Spleen (tissue), 11 donors: ENCODE measurements around the gene PPFIA1. TPM values are rescaled to one million over a fixed set of nuclear protein-coding genes. Genes with fewer than 3 reads are reported as not detected.

Experiments
- DNase-seq: peaks from one replicate; pipeline ENCODE4 v3.0.0-alpha.2; 2020
- H3K27ac ChIP-seq, 8 donors: fragments of 200-600 bp; sonication (generic) in 7 of 8; 1 replicate in 4 of 8; 2 replicates in 4 of 8; pipeline versions ENCODE4 v1.5.0 to v1.8.0; 2016 to 2021; ENCODE audit warnings: inconsistent platforms in 4 of 8, mild to moderate bottlenecking in 4 of 8, moderate library complexity in 1 of 8
- H3K27me3 ChIP-seq, 7 donors: fragments of 200-600 bp; sonication (generic) in 6 of 7; replicated peaks in 1 of 7; 1 replicate in 4 of 7; 2 replicates in 3 of 7; pipeline versions ENCODE4 v1.5.0 to v1.8.0; 2016 to 2021; ENCODE audit warnings: inconsistent platforms in 3 of 7, mild to moderate bottlenecking in 1 of 7
- H3K36me3 ChIP-seq, 6 donors: fragments of 200-600 bp; sonication (generic) in 5 of 6; 1 replicate in 4 of 6; 2 replicates in 2 of 6; pipeline versions ENCODE4 v1.5.0 to v1.8.0; 2016 to 2021; ENCODE audit warnings: inconsistent platforms in 2 of 6
- H3K4me1 ChIP-seq, 6 donors: fragments of 200-600 bp; sonication (generic) in 5 of 6; 1 replicate in 3 of 6; 2 replicates in 3 of 6; pipeline versions ENCODE4 v1.5.0 to v1.8.0; 2016 to 2021; ENCODE audit warnings: inconsistent platforms in 3 of 6
- H3K4me3 ChIP-seq, 8 donors: fragments of 200-600 bp; sonication (generic) in 7 of 8; 1 replicate in 4 of 8; 2 replicates in 4 of 8; pipeline versions ENCODE4 v1.5.0 to v1.8.0; 2016 to 2021; ENCODE audit warnings: inconsistent platforms in 4 of 8, mild to moderate bottlenecking in 4 of 8, moderate library complexity in 2 of 8
- H3K9me3 ChIP-seq, 8 donors: fragments of 200-600 bp; sonication (generic) in 7 of 8; 1 replicate in 4 of 8; 2 replicates in 4 of 8; pipeline versions ENCODE4 v1.5.0 to v1.8.0; 2016 to 2021; ENCODE audit warnings: inconsistent platforms in 4 of 8
- POLR2A ChIP-seq, 3 donors: fragments of 450-650 bp; IDR thresholded peaks; one replicate each; pipeline ENCODE4 v1.5.1; 2017; ENCODE audit warnings: antibody characterized with exemption in 3 of 3, mild to moderate bottlenecking in 1 of 3
- POLR2AphosphoS5 ChIP-seq, 3 donors: sonication (generic); formaldehyde crosslinking; IDR thresholded peaks; one replicate each; pipeline ENCODE4 v1.5.1; 2017; ENCODE audit warnings: antibody characterized with exemption in 3 of 3
- WGBS, 5 donors: extraction: QIAGEN DNeasy Blood & Tissue Kit in 3 of 5; methylation state at CpG; one replicate each; pipeline versions ENCODE4 v1.1.5 to v1.1.7; 2013 to 2018; 5-methylcytosine and 5-hydroxymethylcytosine counted together
- intact Hi-C: fragments of 100-400 bp; cut with DNase I; formaldehyde crosslinking; loops from one replicate; pipeline ENCODE4 v1.15.0; 2023; ENCODE audit warnings: low total_unique reads
- polyA plus RNA-seq, 3 donors: library from polyadenylated mRNA; stranded (reverse); fragments of 200-250 nt; gene quantifications; one replicate each; pipeline ENCODE4 v1.2.1, GENCODE V29; 2013
- total RNA-seq, 7 donors: library from RNA; depleted of rRNA in 3 of 7; stranded (reverse); fragments of >200 nt in 3 of 7; fragmentation: NEBNext Ultra II Directional in 4 of 7; extraction: Animal tissue kit (Norgen Biotek cat#: 25700) in 4 of 7; gene quantifications; one replicate each; pipeline versions ENCODE4 v1.1.0 to v1.2.1, GENCODE V29; 2016 to 2021
- TF ChIP-seq, protein P1 (sequence below), 11 experiments: fragments of 200-600 bp in 7 of 11; fragments of 450-650 bp in 4 of 11; sonication (generic) in 4 of 11; IDR thresholded peaks in 8 of 11; conservative IDR thresholded peaks in 3 of 11; 1 replicate in 7 of 11; 2 replicates in 4 of 11; pipeline versions ENCODE4 v1.4.0 to v1.8.0; 2016 to 2021; ENCODE audit warnings: antibody characterized with exemption in 11 of 11, inconsistent platforms in 4 of 11, mild to moderate bottlenecking in 1 of 11
- donor health status: healthy with polysubstance abuse.
- donor health status: DM: no; HTN: no; CAD: no; lungs with moderate emphysema.
- donor health status: DM: no; HTN: no; CAD: no.
- donor health status: Bipolar disorder and iron deficiency.
- donor health status: healthy.
- donor health status: DM: no; HTN: no; CAD: no.
- donor health status: DM: yes; HTN: yes; CAD: no.

The PPFIA1 gene
- total and polyA plus RNA-seq, 10 donors, result 7.6 to 73.5 (median 55.0) TPM

DNA sequence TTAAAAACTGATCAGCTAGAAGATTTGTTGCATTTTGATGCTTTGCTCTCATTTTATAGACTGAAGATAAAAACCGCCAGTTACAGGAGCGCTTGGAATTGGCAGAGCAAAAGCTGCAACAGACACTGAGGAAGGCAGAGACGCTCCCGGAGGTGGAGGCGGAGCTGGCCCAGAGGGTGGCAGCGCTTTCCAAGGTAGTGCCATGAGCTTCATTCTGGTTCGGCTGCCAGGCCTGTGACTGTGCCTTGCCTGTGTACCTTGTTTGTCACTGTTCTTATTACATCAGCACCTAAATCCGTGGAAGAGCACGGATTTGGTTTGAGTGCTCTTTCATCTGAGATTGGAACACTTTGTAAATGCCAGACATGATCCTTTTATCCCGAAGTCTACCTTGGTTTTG, 61.4 kb downstream of the PPFIA1 start:
- Histone ChIP-seq H3K27ac (no peak overlapping the region), H3K36me3 (peaks cover 8 to 100% (median 92%) of the 10 kb centered on the region in 6 donors), H3K4me3 (no peak overlapping the region), H3K9me3 (no peaks in the 10 kb centered on the region), H3K27me3 (no peaks in the 10 kb centered on the region), H3K4me1 (peaks cover 0 to 10% (median 4%) of the 10 kb centered on the region in 6 donors)
- DNase-seq, result no peak
- TF ChIP-seq POLR2AphosphoS5 (IDR thresholded peaks at IDR 0.05) (no peak), POLR2A (IDR thresholded peaks at IDR 0.05) (no peak)
- TF ChIP-seq, protein P1, sequence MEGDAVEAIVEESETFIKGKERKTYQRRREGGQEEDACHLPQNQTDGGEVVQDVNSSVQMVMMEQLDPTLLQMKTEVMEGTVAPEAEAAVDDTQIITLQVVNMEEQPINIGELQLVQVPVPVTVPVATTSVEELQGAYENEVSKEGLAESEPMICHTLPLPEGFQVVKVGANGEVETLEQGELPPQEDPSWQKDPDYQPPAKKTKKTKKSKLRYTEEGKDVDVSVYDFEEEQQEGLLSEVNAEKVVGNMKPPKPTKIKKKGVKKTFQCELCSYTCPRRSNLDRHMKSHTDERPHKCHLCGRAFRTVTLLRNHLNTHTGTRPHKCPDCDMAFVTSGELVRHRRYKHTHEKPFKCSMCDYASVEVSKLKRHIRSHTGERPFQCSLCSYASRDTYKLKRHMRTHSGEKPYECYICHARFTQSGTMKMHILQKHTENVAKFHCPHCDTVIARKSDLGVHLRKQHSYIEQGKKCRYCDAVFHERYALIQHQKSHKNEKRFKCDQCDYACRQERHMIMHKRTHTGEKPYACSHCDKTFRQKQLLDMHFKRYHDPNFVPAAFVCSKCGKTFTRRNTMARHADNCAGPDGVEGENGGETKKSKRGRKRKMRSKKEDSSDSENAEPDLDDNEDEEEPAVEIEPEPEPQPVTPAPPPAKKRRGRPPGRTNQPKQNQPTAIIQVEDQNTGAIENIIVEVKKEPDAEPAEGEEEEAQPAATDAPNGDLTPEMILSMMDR (IDR thresholded peaks at IDR 0.05 in 8 of 11, conservative IDR thresholded peaks at IDR 0.05 in 3 of 11), result no peak
- intact Hi-C loops, result no loop called here
- WGBS, 5 donors, result 92 to 96% (median 94%) methylated on average over 10 of the region's 10 CpGs

DNA sequence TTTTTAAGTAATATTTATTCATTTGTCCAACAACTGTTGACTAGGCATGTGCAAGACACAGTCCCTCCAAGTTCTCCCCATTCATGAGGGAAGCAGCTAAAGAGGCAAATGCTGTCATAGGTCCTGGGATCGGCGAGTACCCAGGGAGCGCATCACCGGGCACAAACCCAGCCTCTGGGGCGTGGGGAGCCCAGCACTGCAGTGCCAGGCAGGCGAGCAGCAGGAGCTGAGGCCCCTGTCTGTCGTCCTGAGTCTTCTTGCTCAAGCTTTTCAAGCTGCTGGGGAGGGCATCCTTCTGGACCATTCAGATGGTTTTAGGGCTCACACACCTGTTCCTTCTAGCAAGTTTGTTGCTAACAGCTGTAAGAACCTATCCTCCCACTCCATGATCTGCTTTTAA, 62.1 kb downstream of the PPFIA1 start:
- peaks cover 0 to 3% (median 0%) of the 10 kb centered on the region in 6 donors for H3K4me1 ChIP-seq
- no peaks in the 10 kb centered on the region for H3K27me3 ChIP-seq
- H3K4me3 ChIP-seq, result no peak overlapping the region
- intact Hi-C loops, result no loop called here
- no peak for DNase-seq
- 91 to 97% (median 97%) methylated on average over 7 of the region's 7 CpGs for WGBS, 5 donors
- H3K9me3 ChIP-seq, result no peaks in the 10 kb centered on the region
- peaks cover 8 to 100% (median 94%) of the 10 kb centered on the region in 6 donors for H3K36me3 ChIP-seq
- no peak overlapping the region for H3K27ac ChIP-seq
- TF ChIP-seq, protein P1 (IDR thresholded peaks at IDR 0.05 in 8 of 11, conservative IDR thresholded peaks at IDR 0.05 in 3 of 11), result no peak
- TF ChIP-seq POLR2A (IDR thresholded peaks at IDR 0.05) (no peak), POLR2AphosphoS5 (IDR thresholded peaks at IDR 0.05) (no peak)

DNA sequence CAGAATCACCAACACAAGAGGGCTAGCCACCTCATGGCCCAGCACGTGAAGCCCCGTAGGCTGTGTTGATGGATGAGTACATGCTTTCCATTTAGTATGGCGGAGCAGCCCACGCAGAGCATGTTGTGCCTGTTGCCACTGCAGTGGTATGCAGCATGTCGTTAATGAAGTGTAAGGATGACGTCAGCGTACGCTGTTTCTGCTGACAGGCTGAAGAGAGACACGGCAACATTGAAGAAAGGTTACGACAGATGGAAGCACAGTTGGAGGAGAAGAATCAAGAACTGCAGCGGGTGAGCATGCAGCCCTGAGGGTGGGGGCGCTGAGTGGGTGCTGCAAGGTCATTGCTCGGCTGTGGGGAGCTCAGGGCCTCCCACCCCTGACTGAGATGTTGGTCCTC, 62.8 kb downstream of the PPFIA1 start:
- no peaks in the 10 kb centered on the region for H3K9me3 ChIP-seq
- H3K4me1 ChIP-seq, result no peaks in the 10 kb centered on the region
- no peak overlapping the region for H3K27ac ChIP-seq
- H3K27me3 ChIP-seq, result no peaks in the 10 kb centered on the region
- DNase-seq, result no peak
- H3K36me3 ChIP-seq, result peaks cover 8 to 100% (median 94%) of the 10 kb centered on the region in 6 donors
- TF ChIP-seq POLR2A (IDR thresholded peaks at IDR 0.05) (no peak), POLR2AphosphoS5 (IDR thresholded peaks at IDR 0.05) (no peak)
- TF ChIP-seq, protein P1 (IDR thresholded peaks at IDR 0.05 in 8 of 11, conservative IDR thresholded peaks at IDR 0.05 in 3 of 11), result no peak
- WGBS, 5 donors, result 91 to 95% (median 94%) methylated on average over 13 of the region's 13 CpGs
- intact Hi-C loops, result no loop called here
- H3K4me3 ChIP-seq, result no peak overlapping the region

DNA sequence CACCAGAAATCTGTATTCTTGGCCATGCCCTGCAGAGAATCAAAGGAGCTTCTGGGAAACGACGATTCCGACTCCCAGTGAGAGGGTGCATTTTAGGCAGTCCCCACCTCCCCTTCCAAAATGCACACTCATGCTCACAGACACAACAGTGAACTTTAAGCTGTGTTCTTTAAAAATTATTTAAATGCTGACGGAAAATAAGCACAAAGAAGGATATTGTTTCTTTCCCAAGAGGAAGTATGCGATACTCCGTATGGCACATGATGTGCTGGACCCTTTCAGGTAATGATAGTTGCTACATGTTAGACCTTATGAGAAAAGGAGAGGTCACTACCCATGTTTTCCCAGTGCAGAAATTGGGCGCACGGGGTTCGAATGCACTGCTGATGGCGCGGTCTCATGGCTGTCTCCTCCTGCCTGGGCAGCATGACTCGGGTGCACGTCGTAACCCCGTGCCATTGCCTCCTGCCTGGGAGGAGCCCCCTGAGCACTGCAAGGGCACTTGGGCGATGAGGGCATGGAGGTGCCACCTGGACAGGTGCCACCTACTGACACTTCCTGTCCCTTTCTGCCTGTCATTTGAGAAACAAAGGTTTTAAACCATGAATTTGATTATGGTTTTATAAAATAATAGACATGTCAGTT, 64.0 kb downstream of the PPFIA1 start:
- no peak overlapping the region for H3K27ac ChIP-seq
- no peaks in the 10 kb centered on the region for H3K9me3 ChIP-seq
- no peaks in the 10 kb centered on the region for H3K27me3 ChIP-seq
- WGBS, 5 donors, result 94 to 97% (median 96%) methylated on average over 16 of the region's 16 CpGs
- peak in 1 of 3 donors; percentile 20 for TF ChIP-seq POLR2AphosphoS5 (IDR thresholded peaks at IDR 0.05)
- TF ChIP-seq, protein P1 (IDR thresholded peaks at IDR 0.05 in 8 of 11, conservative IDR thresholded peaks at IDR 0.05 in 3 of 11), result no peak
- no peaks in the 10 kb centered on the region for H3K4me1 ChIP-seq
- intact Hi-C loops, result no loop called here
- peaks cover 8 to 100% (median 95%) of the 10 kb centered on the region in 6 donors for H3K36me3 ChIP-seq
- no peak overlapping the region for H3K4me3 ChIP-seq
- DNase-seq, result no peak
